HG02678 (cell line): ENCODE data around the gene FTCD.
"Not testable (repeated sequence)": the region's sequence is repeated elsewhere in the genome, so short reads cannot be mapped to it uniquely, and the experiment has no call there.

Source experiments
- ATAC-seq: cut with Tn5 transposase; IDR thresholded peaks from one replicate; pipeline ENCODE4 v1.9.1; 2021; ENCODE audit warnings: mild to moderate bottlenecking, moderate library complexity; ENCODE audit not compliant: unreplicated experiment

Gene FTCD

GRCh38 chr21:46155514-46156377, at the start of gene FTCD:
TSS of gene FTCD (minus strand) at chr21:46155579. CDS start at chr21:46155523, 56 bp downstream.
- ATAC-seq: no peak

- ATAC-seq: no peak
Observed at GRCh38 chr21:46205166-46205565, 49.8 kb upstream of the FTCD start.

GRCh38 chr21:46203203-46203600, 47.8 kb upstream of the FTCD start:
- no peak for ATAC-seq

GRCh38 chr21:46202592-46203202, 47.3 kb upstream of the FTCD start:
- no peak for ATAC-seq

GRCh38 chr21:46200877-46201803, 45.8 kb upstream of the FTCD start:
- ATAC-seq: not testable (repeated sequence)

GRCh38 chr21:46199436-46200373, 44.3 kb upstream of the FTCD start:
- ATAC-seq: no peak

- no peak for ATAC-seq
Observed at GRCh38 chr21:46196733-46197132, 41.4 kb upstream of the FTCD start.

- ATAC-seq: no peak
Observed at GRCh38 chr21:46195595-46196195, 40.3 kb upstream of the FTCD start.

- no peak for ATAC-seq
Observed at GRCh38 chr21:46194374-46195334, 39.3 kb upstream of the FTCD start.

- ATAC-seq: no peak
Observed at GRCh38 chr21:46193829-46194373, 38.5 kb upstream of the FTCD start.

- ATAC-seq: no peak
Observed at GRCh38 chr21:46191686-46192575, 36.6 kb upstream of the FTCD start.

- no peak for ATAC-seq
Observed at GRCh38 chr21:46191257-46191685, 35.9 kb upstream of the FTCD start.

- no peak for ATAC-seq
Observed at GRCh38 chr21:46190491-46191131, 35.2 kb upstream of the FTCD start.

GRCh38 chr21:46189959-46190490, 34.6 kb upstream of the FTCD start:
- ATAC-seq: no peak

- ATAC-seq: no peak
Observed at GRCh38 chr21:46189213-46189958, 34.0 kb upstream of the FTCD start.
